Activated CD4-positive, alpha-beta T cell treated with anti-CD3 and anti-CD28 coated beads, Interleukin-2, amount 10 ng/mL, durations not matched to agents 7 days and 5 days (primary cell): ENCODE measurements around the gene ZBBX. TPM values are rescaled to one million over a fixed set of nuclear protein-coding genes. Genes with fewer than 3 reads are reported as not detected.

Source experiments
- CTCF ChIA-PET: fragments of 350-600 bp; sonication (Branson Sonifier 250); formaldehyde crosslinking; loops from one replicate; lab custom pipeline; 2021; ENCODE audit warnings: antibody characterized with exemption; lab: Charles Lee
- POLR2A ChIA-PET: fragments of 350-600 bp; sonication (Branson Sonifier 250); formaldehyde crosslinking; loops from one replicate; lab custom pipeline; 2021; ENCODE audit warnings: antibody characterized with exemption; lab: Charles Lee
- DNase-seq: peaks from one replicate; pipeline ENCODE4 v3.0.0-alpha.2; 2020
- H3K27ac Mint-ChIP-seq: one replicate; pipeline ENCODE4 v1.8.0; 2021; ENCODE audit warnings: mild to moderate bottlenecking, moderate library complexity, mixed read lengths
- H3K27me3 Mint-ChIP-seq: one replicate; pipeline ENCODE4 v1.8.0; 2021; ENCODE audit warnings: mixed read lengths
- H3K36me3 Mint-ChIP-seq: one replicate; pipeline ENCODE4 v1.8.0; 2021; ENCODE audit warnings: low read depth, mixed read lengths
- H3K4me1 Mint-ChIP-seq: one replicate; pipeline ENCODE4 v1.8.0; 2021; ENCODE audit warnings: mixed read lengths
- H3K4me3 Mint-ChIP-seq: one replicate; pipeline ENCODE4 v1.8.0; 2021; ENCODE audit warnings: mild to moderate bottlenecking, moderate library complexity, mixed read lengths
- H3K9me3 Mint-ChIP-seq: one replicate; pipeline ENCODE4 v1.8.0; 2021; ENCODE audit warnings: mixed read lengths
- total RNA-seq, 2 experiments: library from RNA; stranded (reverse); gene quantifications; one replicate each; pipeline ENCODE4 v1.2.3, GENCODE V29; 2021

The ZBBX gene
- total RNA-seq, 2 experiments from 2014 or later, result not detected

DNA sequence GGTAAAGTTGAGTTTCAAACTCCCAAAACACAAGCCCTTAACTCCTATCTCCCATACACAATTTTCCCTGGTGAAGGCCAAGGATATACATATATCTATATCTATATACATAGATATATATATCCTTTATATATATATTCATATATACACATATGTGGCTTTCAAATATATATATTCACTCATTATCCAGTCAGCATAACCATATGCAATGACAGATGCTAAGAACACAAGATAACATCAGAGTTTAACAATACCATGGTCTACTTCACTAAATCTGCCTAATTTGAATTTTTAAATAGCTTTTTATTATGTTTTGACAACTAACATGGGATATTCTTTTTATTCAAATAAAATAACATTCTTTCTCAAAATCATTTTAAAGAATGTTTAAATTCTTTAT lies 24.7 kb downstream of the ZBBX start:
- Mint-ChIP-seq H3K27ac (no peak overlapping the region), H3K36me3 (no peaks in the 10 kb centered on the region), H3K4me1 (no peaks in the 10 kb centered on the region), H3K4me3 (no peak overlapping the region), H3K9me3 (no peaks in the 10 kb centered on the region), H3K27me3 (no peaks in the 10 kb centered on the region)
- no peak for DNase-seq
- CTCF ChIA-PET, result no interaction called here
- POLR2A ChIA-PET, result no interaction called here

DNA sequence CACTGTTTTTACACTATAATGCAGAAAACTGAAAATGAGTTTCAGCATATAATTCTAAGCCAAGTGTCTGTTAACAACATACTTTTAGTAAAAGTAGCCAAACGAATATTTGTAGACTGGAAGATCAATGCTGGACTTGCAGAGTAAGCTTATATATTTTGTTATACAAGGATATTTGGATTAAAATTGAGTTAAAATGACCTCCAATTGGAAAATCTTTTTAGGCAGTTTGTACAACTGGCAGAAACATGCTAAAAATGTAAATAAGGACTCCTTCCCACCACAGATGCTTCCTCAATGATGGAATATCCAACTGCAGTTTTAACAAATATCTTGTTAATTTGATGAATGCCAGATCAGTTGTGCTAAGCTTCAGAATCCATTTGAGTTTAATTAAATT lies 25.3 kb downstream of the ZBBX start:
- H3K36me3 Mint-ChIP-seq, result no peaks in the 10 kb centered on the region
- ChIA-PET POLR2A (no interaction called here), CTCF (no interaction called here)
- no peak for DNase-seq
- no peak overlapping the region for H3K27ac Mint-ChIP-seq
- no peaks in the 10 kb centered on the region for H3K9me3 Mint-ChIP-seq
- H3K4me1 Mint-ChIP-seq, result no peaks in the 10 kb centered on the region
- H3K4me3 Mint-ChIP-seq, result no peak overlapping the region
- no peaks in the 10 kb centered on the region for H3K27me3 Mint-ChIP-seq

DNA sequence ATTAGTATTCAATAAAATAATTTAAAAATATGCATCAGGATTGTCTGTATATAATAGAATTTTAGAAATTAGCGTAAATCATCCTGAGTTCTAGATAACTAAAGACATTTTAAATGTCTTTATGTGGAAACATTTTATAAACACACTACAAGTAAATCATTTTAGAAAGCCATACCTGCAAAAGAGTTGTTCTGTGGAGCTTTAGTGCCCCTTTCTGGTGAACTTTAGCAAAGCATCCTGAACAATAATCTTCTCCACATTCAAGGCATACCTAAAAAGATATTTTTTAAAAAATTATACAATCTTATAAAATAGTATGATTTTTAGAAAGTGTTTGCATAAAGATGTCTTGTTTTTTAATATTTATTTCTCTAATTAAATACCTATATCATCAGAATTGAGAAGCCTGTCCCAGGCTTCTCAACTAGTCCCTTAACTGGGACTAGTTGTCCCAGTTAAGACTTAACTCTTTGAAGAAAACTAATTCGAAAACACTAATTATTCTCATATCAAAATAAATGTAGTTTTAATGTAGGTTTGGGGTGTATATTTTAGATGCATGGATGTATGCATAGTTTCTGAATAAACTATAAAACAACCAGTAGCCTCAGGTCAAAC lies 29.7 kb downstream of the ZBBX start:
- Mint-ChIP-seq H3K36me3 (no peaks in the 10 kb centered on the region), H3K9me3 (no peaks in the 10 kb centered on the region), H3K27ac (no peak overlapping the region), H3K4me3 (no peak overlapping the region), H3K4me1 (no peaks in the 10 kb centered on the region), H3K27me3 (no peaks in the 10 kb centered on the region)
- POLR2A ChIA-PET, result no interaction called here
- no peak for DNase-seq
- CTCF ChIA-PET, result no interaction called here

DNA sequence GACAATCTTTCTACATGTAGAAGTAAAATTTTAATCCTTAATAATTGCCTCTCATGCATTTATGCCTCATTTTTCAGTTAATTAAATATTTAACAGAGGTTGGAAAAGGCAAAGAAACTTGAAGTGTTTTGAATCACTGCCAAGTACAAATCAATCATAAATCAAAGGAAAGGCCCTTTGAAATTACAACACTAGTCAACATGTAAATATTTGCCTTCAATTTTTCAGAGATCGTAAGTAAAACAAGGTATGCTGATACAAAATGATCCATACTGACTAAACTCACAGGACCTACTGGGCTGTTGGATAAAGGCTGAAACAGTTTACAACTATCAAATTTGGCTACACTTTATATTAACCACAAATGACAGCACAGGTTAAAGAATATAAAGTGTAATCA lies 33.9 kb downstream of the ZBBX start:
- Mint-ChIP-seq H3K9me3 (no peaks in the 10 kb centered on the region), H3K27ac (no peak overlapping the region), H3K4me3 (no peak overlapping the region), H3K4me1 (no peaks in the 10 kb centered on the region), H3K36me3 (no peaks in the 10 kb centered on the region), H3K27me3 (no peaks in the 10 kb centered on the region)
- ChIA-PET POLR2A (no interaction called here), CTCF (no interaction called here)
- no peak for DNase-seq

DNA sequence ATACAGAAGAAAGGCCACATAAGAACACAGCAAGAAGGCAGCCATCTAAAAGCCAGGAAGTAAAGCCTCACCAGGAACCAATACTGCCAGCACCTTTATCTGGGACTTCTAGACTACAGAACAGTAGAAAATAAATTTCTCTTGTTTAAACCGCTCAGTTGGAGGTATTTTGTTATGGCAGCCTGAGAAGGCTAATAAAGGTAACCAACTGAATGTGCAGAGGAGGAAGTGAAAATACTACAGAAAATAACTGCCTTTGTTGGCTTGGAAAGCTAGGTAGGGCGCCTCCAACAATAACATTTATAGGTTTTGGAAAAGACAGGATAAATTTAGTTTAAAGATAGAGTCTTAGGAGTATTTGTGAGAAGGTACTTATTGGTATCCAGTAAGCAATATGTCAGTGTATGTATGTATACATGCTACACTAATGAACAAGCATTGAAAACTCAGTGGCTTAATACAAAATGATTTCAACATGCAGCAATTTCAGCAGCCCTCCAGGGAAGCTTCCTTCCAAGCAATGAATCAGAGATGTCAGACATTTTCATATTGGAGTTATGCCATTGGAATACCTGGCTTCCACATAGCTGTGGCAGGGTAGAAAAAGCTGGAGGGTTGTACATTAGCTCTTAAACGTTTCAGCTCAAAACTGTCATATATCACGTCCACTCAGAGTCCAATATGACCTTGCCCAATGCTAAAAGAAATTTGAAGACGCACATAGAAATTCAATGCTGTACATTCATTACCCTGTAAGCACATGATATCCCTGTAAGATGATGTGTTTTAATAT lies 48.9 kb downstream of the ZBBX start:
- ChIA-PET CTCF (no interaction called here), POLR2A (no interaction called here)
- Mint-ChIP-seq H3K27me3 (no peaks in the 10 kb centered on the region), H3K4me3 (no peak overlapping the region), H3K9me3 (no peaks in the 10 kb centered on the region), H3K36me3 (no peaks in the 10 kb centered on the region), H3K27ac (no peak overlapping the region), H3K4me1 (no peaks in the 10 kb centered on the region)
- DNase-seq, result no peak

DNA sequence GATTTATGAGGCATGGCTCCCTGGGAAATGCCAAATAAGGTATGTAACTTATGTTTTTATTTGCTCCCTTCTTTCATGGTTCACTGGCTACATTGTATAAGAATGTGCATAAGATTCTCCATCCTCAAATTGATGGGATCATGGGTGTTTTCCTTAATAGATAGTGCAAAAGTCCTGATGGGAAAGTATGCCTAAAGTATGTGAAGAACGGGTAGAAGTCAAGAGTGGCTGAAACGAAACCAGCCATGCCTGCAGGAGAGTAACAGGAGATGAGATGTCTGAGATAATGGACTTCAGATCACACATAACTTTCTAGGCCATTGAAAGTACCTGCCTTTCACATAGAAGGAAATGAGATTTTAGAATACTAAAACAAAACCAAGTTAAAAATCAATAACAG lies 56.5 kb downstream of the ZBBX start:
- Mint-ChIP-seq H3K4me3 (no peak overlapping the region), H3K36me3 (no peaks in the 10 kb centered on the region), H3K4me1 (no peaks in the 10 kb centered on the region), H3K27ac (no peak overlapping the region), H3K27me3 (no peaks in the 10 kb centered on the region), H3K9me3 (no peaks in the 10 kb centered on the region)
- ChIA-PET POLR2A (no interaction called here), CTCF (no interaction called here)
- DNase-seq, result no peak

DNA sequence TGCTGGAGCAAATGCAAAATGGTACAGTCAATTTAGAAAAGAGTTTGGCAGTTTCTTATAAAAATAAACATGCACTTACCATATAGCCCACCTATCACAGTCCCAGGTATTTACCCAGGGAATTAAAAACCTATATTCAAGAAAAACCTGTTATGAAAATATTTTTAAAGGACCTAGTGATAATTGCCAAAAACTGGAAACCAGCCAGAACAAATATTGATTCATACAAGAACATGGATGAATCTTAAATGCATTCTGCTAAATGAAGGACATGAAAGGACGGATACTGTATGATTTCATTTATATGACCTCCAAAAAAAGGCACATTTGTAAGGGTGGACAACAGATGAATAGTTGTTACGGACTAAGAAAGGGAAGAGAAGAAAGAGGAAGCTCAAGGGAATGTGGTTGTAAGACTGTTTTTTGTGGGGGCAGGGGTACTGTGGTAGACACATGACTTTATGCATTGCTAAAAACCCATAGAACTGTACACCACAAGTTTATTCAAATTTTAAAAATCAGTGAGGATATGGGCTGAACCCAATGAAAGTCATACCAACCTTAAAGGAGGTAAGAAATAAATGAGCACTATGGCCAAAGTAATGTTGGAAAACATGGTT lies 61.0 kb downstream of the ZBBX start:
- no peaks in the 10 kb centered on the region for H3K36me3 Mint-ChIP-seq
- CTCF ChIA-PET, result no interaction called here

DNA sequence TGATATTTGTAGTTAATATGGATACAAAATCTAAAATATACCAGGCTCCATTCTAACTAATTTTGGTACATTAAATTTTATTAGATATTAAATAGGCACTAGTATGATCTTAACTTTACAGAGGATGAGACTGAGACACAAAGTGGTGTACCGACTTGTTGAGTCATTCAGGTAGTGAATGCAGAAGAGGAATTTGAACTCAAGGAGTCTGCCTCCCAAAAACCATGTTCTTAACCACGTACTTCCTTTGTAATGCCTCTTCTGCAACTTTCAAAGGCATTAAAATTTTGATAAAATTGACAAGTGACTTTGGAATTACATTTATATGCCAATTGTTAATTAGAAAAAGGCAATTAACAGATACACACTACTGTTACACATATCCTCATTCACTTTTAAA lies 61.8 kb downstream of the ZBBX start:
- CTCF ChIA-PET, result no interaction called here
- no peaks in the 10 kb centered on the region for H3K36me3 Mint-ChIP-seq
- no peaks in the 10 kb centered on the region for H3K27me3 Mint-ChIP-seq
- no peak for DNase-seq
- no peaks in the 10 kb centered on the region for H3K4me1 Mint-ChIP-seq
- H3K4me3 Mint-ChIP-seq, result no peak overlapping the region
- POLR2A ChIA-PET, result no interaction called here
- H3K9me3 Mint-ChIP-seq, result no peaks in the 10 kb centered on the region
- H3K27ac Mint-ChIP-seq, result no peak overlapping the region

More for the DNA sequence above, 61.0 kb downstream of the ZBBX start:
- no peaks in the 10 kb centered on the region for H3K27me3 Mint-ChIP-seq
- no peaks in the 10 kb centered on the region for H3K4me1 Mint-ChIP-seq
- no peaks in the 10 kb centered on the region for H3K9me3 Mint-ChIP-seq
- no peak overlapping the region for H3K27ac Mint-ChIP-seq
- POLR2A ChIA-PET, result no interaction called here
- H3K4me3 Mint-ChIP-seq, result no peak overlapping the region
- DNase-seq, result no peak

DNA sequence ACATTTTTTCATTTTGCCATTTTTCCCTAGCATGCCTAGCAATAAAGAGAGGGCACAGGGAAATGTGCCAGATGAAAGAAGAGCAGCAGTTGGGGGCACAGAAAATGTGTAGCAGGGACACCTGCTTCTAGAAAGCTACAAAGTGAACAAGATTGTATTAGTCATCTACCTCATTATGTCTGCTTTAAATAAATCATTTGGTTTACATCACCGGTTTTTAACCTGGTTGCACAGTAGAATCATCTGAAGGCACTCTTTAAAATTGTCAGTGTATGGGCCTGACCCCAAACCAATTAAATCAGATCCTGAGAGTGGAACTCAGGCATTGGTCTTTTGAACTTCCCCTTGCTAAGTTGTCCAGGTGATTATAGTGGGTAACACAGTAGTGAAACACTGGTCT lies 73.8 kb downstream of the ZBBX start:
- Mint-ChIP-seq H3K9me3 (no peaks in the 10 kb centered on the region), H3K36me3 (no peaks in the 10 kb centered on the region), H3K27me3 (no peaks in the 10 kb centered on the region), H3K4me1 (no peaks in the 10 kb centered on the region), H3K27ac (no peak overlapping the region), H3K4me3 (no peak overlapping the region)
- DNase-seq, result no peak
- ChIA-PET CTCF (no interaction called here), POLR2A (no interaction called here)

DNA sequence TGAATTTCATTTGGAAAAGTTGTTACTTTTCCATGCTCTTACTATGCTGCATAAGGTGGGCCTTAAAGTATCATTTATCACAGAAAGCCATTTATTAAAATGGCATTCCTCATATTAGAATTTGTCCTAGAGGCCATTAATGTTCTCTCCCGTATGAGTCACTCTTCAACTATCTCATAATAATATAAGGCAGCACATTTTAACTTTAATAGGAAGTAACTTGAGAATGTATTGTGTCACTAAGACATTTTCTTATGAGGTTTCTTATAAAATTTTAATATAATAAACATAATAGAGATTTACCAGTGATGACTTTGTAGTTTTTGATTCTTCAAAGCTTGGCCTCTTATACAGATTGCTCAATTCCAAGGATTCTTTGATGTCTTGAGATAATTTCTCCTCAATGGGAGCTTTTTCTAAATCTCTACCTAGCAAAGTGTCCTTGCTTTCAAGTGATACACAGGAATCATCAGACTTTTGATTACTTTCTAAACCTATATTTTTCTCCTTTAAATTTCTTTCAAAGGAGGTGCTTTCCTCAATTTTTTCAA lies 74.7 kb downstream of the ZBBX start:
- Mint-ChIP-seq H3K27ac (no peak overlapping the region), H3K4me3 (no peak overlapping the region), H3K36me3 (no peaks in the 10 kb centered on the region), H3K9me3 (no peaks in the 10 kb centered on the region), H3K4me1 (no peaks in the 10 kb centered on the region), H3K27me3 (no peaks in the 10 kb centered on the region)
- ChIA-PET CTCF (interaction anchor here (0.6 kb wide), 1 partner anchor 1584 kb away, joined by 4 read pairs; no protein-coding TSS in a partner anchor), POLR2A (no interaction called here)
- DNase-seq, result no peak

DNA sequence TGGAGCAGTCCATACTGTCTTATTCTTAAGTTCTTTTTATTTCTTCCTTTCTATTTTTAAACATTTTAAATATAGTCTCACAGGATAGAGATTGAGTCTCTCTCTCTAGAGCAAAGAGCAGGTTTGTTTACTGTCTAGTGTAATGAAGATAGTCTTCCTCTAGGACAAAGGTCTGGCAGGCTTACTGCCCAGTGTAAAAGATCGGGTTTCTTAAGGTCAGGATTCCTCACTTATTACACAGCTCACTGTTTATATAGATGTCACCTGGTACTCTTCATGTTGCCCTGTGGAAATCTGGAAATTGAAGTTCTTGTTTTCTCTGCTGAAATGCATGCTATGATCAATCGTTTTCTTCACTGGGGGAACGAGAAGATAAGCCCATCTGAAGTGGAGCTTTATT lies 76.0 kb downstream of the ZBBX start:
- Mint-ChIP-seq H3K27ac (no peak overlapping the region), H3K4me3 (no peak overlapping the region), H3K4me1 (no peaks in the 10 kb centered on the region), H3K36me3 (no peaks in the 10 kb centered on the region), H3K9me3 (no peaks in the 10 kb centered on the region), H3K27me3 (no peaks in the 10 kb centered on the region)
- DNase-seq, result no peak
- ChIA-PET POLR2A (no interaction called here), CTCF (no interaction called here)

DNA sequence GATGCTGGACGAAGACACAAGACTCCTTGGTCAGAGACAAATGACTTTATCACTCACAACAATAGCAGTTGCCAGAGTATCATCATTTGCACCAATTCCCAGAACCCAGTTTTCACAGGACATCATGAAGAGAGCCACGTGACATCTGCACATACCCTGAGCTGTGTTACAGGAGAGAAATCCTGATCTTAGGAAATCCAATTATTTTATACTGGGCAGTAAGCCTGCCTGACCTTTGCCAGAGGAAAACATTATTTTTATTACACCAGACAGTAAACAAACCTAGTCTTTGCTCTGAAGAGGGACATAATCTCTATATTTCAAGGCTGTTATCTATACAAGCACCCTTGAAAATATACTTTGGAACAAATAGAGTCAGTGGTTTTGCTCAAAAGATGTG lies 77.4 kb downstream of the ZBBX start:
- CTCF ChIA-PET, result no interaction called here
- Mint-ChIP-seq H3K27ac (no peak overlapping the region), H3K27me3 (no peaks in the 10 kb centered on the region), H3K4me3 (no peak overlapping the region), H3K4me1 (no peaks in the 10 kb centered on the region), H3K9me3 (no peaks in the 10 kb centered on the region), H3K36me3 (no peaks in the 10 kb centered on the region)
- POLR2A ChIA-PET, result no interaction called here
- DNase-seq, result no peak

DNA sequence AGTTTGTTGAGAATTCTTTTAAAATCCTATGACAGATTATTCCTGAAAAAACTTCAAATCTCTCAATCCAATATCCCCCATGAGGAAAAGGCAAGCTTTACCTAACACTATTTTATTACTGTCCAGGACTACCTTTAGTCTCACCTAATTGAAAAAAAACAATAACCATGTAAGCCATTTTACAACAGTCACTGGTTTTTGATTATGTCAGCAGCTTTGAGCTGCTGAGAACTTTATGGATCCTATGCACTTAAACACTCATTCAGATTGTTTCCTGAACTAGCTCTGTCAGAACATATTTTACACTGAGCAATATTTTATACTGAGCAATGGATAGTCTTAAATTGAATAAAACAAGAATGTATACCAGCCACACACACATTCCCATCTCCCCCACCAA lies 79.9 kb downstream of the ZBBX start:
- Mint-ChIP-seq H3K4me3 (no peak overlapping the region), H3K27ac (no peak overlapping the region), H3K27me3 (no peaks in the 10 kb centered on the region), H3K4me1 (no peaks in the 10 kb centered on the region), H3K36me3 (no peaks in the 10 kb centered on the region), H3K9me3 (no peaks in the 10 kb centered on the region)
- ChIA-PET POLR2A (no interaction called here), CTCF (no interaction called here)
- no peak for DNase-seq
